ENCODE measurements around the gene SLIT1.

DNA sequence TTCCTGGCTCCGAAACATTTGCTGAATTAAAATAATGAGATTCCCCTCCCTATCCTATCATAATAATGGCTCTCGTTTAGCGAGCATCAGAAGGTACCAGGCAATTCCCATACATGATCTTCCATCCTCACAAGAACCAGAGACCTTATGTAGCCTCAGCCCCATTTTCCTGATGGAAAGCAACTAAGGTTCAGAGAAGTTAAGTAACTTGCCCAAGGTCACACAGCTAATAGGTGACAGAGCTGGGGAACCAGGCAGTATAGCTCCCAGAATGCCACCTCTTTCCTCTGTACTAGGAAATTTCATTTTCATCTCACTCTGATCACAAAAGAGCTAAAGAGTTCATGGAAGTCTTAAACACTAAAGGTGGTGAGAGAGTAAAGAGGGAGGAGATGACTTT is 2.4 kb downstream of the SLIT1 start:
- TF ChIP-seq, protein P1, sequence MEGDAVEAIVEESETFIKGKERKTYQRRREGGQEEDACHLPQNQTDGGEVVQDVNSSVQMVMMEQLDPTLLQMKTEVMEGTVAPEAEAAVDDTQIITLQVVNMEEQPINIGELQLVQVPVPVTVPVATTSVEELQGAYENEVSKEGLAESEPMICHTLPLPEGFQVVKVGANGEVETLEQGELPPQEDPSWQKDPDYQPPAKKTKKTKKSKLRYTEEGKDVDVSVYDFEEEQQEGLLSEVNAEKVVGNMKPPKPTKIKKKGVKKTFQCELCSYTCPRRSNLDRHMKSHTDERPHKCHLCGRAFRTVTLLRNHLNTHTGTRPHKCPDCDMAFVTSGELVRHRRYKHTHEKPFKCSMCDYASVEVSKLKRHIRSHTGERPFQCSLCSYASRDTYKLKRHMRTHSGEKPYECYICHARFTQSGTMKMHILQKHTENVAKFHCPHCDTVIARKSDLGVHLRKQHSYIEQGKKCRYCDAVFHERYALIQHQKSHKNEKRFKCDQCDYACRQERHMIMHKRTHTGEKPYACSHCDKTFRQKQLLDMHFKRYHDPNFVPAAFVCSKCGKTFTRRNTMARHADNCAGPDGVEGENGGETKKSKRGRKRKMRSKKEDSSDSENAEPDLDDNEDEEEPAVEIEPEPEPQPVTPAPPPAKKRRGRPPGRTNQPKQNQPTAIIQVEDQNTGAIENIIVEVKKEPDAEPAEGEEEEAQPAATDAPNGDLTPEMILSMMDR (conservative IDR thresholded peaks at IDR 0.05; ENCODE audit: low read length): no peak
- TF ChIP-seq EZH2phosphoT487 (IDR thresholded peaks at IDR 0.05; ENCODE audit: borderline replicate concordance, low read depth, low read length): no peak
